Motor neuron (in vitro differentiated cells): ENCODE measurements around the gene PPP1R10. TPM values are rescaled to one million over a fixed set of nuclear protein-coding genes. Genes with fewer than 3 reads are reported as not detected.

ENCODE experiments used
- ATAC-seq, 8 experiments: fragments of 200-7000 bp; cut with Tn5 transposase; replicated peaks in 6 of 8; 2 replicates each; pipeline ENCODE4 v1.8.0; 2021; ENCODE audit warnings: mild to moderate bottlenecking in 8 of 8, moderate library complexity in 8 of 8
- H3K27ac ChIP-seq, 2 donors: fragments of 250-450 bp; sonication (Bioruptor Pico); 2 replicates each; pipeline ENCODE4 v1.9.0; 2021; ENCODE audit warnings: antibody characterized with exemption in 2 of 2, mild to moderate bottlenecking in 2 of 2, moderate library complexity in 1 of 2
- H3K4me1 ChIP-seq, 2 donors: fragments of 250-450 bp; sonication (Bioruptor Pico); replicated peaks in 1 of 2; 2 replicates each; pipeline ENCODE4 v1.6.1; 2021; ENCODE audit warnings: antibody characterized with exemption in 2 of 2, mild to moderate bottlenecking in 2 of 2, moderate library complexity in 1 of 2
- H3K4me3 ChIP-seq, 5 donors: fragments of 250-450 bp; sonication (Bioruptor Pico); 2 replicates each; pipeline ENCODE4 v1.9.0; 2021; ENCODE audit warnings: antibody characterized with exemption in 5 of 5, mild to moderate bottlenecking in 5 of 5, moderate library complexity in 4 of 5
- WGBS, 10 experiments: fragments of 450-650 bp; shearing (Covaris generic); methylation state at CpG; one replicate each; pipeline ENCODE4 v1.0.0; 2022; 5-methylcytosine and 5-hydroxymethylcytosine counted together
- in situ Hi-C, 9 experiments: fragments of 400-800 bp; cut with MboI; loops; one replicate each; pipeline ENCODE4 v1.15.0; 2021; ENCODE audit warnings: low sequenced_read_pairs in 9 of 9, low pct_unique_long_range_greater_than_20kb in 2 of 9; ENCODE audit not compliant: unreplicated experiment in 9 of 9
- total RNA-seq, 8 experiments: library from RNA; unstranded; fragments of 300-600 nt; gene quantifications; 2 replicates each; pipeline versions ENCODE4 v1.2.3 to v1.2.4, GENCODE V29; 2022

PPP1R10 gene
- total RNA-seq, 8 experiments from 2014 or later, result 21.2 to 126 (median 45.9) TPM

- Histone ChIP-seq H3K4me3 (peak overlapping the region; percentile 62 to 96 (median 65)), H3K27ac (peak overlapping the region in 1 of 2 donors; percentile 94), H3K4me1 (peaks cover 13 to 19% of the 10 kb centered on the region in 2 donors)
- no peak for ATAC-seq
- in situ Hi-C loops, result no loop called here
Observed at GRCh38 chr6:30572148-30572547, 44.9 kb downstream of the PPP1R10 start.

GRCh38 chr6:30571762-30572082, 45.3 kb downstream of the PPP1R10 start:
- in situ Hi-C loops, result no loop called here
- no peak for ATAC-seq
- Histone ChIP-seq H3K4me1 (peaks cover 13 to 19% of the 10 kb centered on the region in 2 donors), H3K4me3 (peak overlapping the region; percentile 62 to 96 (median 65)), H3K27ac (peak overlapping the region; percentile 89 to 94)
- WGBS, 10 experiments, result 0% methylated on average over 2 to 8 of the region's 8 CpGs; no CpG with 5 or more reads in 5 of the 10 experiments

GRCh38 chr6:30571075-30571761, 45.8 kb downstream of the PPP1R10 start, which contains the start of gene ABCF1:
ABCF1 (plus strand) TSS chr6:30571442; CDS start chr6:30571488, 46 bp downstream.
- Histone ChIP-seq H3K4me3 (peak within 1 kb of the TSS; percentile 62 to 96 (median 65)), H3K4me1 (peaks cover 13 to 19% of the 10 kb centered on the region in 2 donors), H3K27ac (peak within 1 kb of the TSS; percentile 89 to 94)
- peak; percentile 88 to 96 (median 94) for ATAC-seq
- WGBS, 10 experiments, result 0 to 7% (median 0%) methylated on average over 1 to 44 of the region's 59 CpGs; no CpG with 5 or more reads in 1 of the 10 experiments
- in situ Hi-C loops, result no loop called here

DNA sequence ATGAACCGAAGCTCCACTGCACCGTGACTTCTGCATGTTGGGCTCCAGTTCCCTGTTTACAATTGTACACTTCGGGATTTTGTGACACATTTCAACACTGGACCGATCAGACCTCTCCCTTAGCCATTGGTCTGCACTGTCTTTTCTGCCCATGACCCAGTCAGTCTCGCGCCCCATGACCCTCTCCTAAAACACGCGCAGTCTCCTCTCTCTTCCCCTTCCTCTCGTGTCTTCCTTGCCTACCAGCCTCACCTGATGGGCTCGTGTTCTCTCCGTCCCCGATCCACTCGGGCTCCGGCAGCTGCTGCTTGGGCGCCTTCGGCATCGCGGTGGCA, 46.3 kb downstream of the PPP1R10 start:
- Histone ChIP-seq H3K4me3 (peak overlapping the region; percentile 62 to 96 (median 65)), H3K27ac (peak overlapping the region in 1 of 2 donors; percentile 6), H3K4me1 (peaks cover 13 to 19% of the 10 kb centered on the region in 2 donors)
- peak; percentile 12 to 52 (median 26) for ATAC-seq
- in situ Hi-C loops, result no loop called here
- WGBS, 10 experiments, result 0 to 20% (median 6%) methylated on average over 1 to 18 of the region's 18 CpGs

DNA sequence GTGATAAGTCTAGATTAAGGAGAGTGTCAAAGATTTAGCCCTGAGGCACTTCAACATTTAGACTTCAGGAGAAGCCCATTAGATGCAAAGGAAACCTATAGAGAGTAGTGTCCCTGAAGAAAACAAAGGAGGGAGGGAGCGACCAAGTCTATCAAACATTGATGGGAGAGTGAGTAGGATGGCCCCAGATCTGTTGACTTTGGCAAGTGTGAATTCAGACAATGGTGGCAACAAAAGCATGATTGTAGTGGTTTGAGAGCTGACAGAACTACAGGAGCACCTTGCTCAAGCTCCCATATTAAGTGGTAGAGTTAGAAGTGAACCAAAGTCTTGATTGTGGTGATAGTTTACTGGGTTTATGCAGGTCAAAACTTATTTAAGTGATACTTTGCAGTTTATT, 46.8 kb downstream of the PPP1R10 start:
- H3K4me1 ChIP-seq, result peaks cover 13 to 19% of the 10 kb centered on the region in 2 donors
- in situ Hi-C loops, result no loop called here
- 0 to 80% (median 51%) methylated on average over 1 of the region's 1 CpG; no CpG with 5 or more reads in 2 of the 10 experiments for WGBS, 10 experiments
- H3K27ac ChIP-seq, result no peak overlapping the region
- peak overlapping the region; percentile 62 to 96 (median 65) for H3K4me3 ChIP-seq
- ATAC-seq, result no peak

- peaks cover 13 to 15% of the 10 kb centered on the region in 2 donors for H3K4me1 ChIP-seq
- 60 to 100% (median 68%) methylated on average over 1 to 3 of the region's 3 CpGs; no CpG with 5 or more reads in 3 of the 10 experiments for WGBS, 10 experiments
- H3K4me3 ChIP-seq, result no peak overlapping the region
- in situ Hi-C loops, result no loop called here
- H3K27ac ChIP-seq, result no peak overlapping the region
- ATAC-seq, result no peak
Observed at GRCh38 chr6:30568245-30568644, 48.8 kb downstream of the PPP1R10 start.

DNA sequence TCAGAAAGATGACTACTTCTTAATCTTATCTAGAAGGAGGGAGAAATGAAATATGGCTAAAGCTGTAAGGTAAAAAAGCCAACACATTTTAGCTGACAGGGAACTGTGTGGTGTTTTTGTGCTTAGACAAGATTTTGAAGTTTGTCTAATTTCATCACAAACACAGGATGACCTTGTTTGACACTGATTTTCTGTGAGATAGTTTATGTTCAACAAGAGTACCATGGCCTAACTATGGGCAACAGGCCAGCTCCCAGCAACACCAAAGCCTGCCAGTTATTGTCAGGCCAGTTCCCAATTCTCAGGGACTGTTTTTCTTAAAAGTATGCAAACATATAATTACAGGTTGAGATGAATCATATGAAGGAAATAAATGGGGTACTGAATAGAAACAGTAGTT, 51.3 kb downstream of the PPP1R10 start:
- H3K27ac ChIP-seq, result no peak overlapping the region
- in situ Hi-C loops, result no loop called here
- H3K4me3 ChIP-seq, result no peak overlapping the region
- peaks cover 3 to 4% of the 10 kb centered on the region in 2 donors for H3K4me1 ChIP-seq
- ATAC-seq, result no peak

GRCh38 chr6:30564114-30564513, 52.9 kb downstream of the PPP1R10 start:
- H3K4me3 ChIP-seq, result no peak overlapping the region
- ATAC-seq, result no peak
- H3K27ac ChIP-seq, result no peak overlapping the region
- WGBS, 10 experiments, result 100% methylated on average over 1 of the region's 1 CpG; no CpG with 5 or more reads in 2 of the 10 experiments
- H3K4me1 ChIP-seq, result no peaks in the 10 kb centered on the region
- in situ Hi-C loops, result no loop called here

- WGBS, 10 experiments, result 84 to 100% (median 93%) methylated on average over 1 to 11 of the region's 14 CpGs
- Histone ChIP-seq H3K27ac (no peak overlapping the region), H3K4me1 (peaks cover 3 to 7% of the 10 kb centered on the region in 2 donors), H3K4me3 (no peak overlapping the region)
- in situ Hi-C loops, result no loop called here
- ATAC-seq, result no peak
Observed at GRCh38 chr6:30562470-30563425, 54.3 kb downstream of the PPP1R10 start.

DNA sequence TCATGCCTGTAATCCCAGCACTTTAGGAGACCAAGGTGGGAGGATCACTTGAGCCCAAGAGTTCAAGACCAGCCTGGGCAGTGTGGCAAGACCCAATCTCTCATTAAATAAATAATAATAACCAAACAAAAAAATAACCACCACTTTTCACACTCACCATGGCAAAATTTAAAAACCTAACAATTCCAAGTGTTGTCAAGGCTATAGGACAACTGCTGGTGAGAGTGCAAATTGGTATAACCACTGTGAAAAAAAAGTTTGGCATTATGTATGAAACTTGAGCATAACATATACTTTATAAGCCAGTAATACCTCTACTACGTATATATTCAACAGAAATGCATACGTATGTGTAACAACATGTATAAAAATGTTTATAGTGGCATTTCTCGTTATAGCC, 56.1 kb downstream of the PPP1R10 start:
- Histone ChIP-seq H3K27ac (no peak overlapping the region), H3K4me3 (no peak overlapping the region), H3K4me1 (peaks cover 3 to 7% of the 10 kb centered on the region in 2 donors)
- in situ Hi-C loops, result no loop called here
- ATAC-seq, result no peak
- WGBS, 10 experiments, result 88 to 100% (median 100%) methylated on average over 1 to 3 of the region's 3 CpGs; no CpG with 5 or more reads in 1 of the 10 experiments

DNA sequence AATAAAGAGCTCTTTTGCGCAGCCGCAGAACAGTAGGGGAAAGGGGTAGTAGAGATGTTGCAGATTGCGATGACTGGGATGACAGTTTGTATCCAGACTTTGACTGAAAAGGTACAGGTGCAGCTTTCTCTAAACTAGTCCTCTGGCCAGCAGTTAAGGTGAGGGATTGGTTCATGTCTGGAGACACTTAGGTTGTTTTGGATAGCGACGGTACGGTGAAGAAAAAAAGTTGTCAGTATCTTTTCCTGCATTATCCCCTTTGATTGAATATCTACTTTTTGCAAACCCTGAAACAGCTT, 59.4 kb downstream of the PPP1R10 start:
- H3K27ac ChIP-seq, result peak overlapping the region; percentile 94 to 97
- WGBS, 10 experiments, result 0 to 38% (median 4%) methylated on average over 1 to 6 of the region's 6 CpGs; no CpG with 5 or more reads in 1 of the 10 experiments
- peak overlapping the region; percentile 79 to 98 (median 91) for H3K4me3 ChIP-seq
- H3K4me1 ChIP-seq, result peaks cover 9 to 13% of the 10 kb centered on the region in 2 donors
- ATAC-seq, result no peak
- in situ Hi-C loops, result no loop called here

- WGBS, 10 experiments, result 0 to 3% (median 0%) methylated on average over 2 to 19 of the region's 42 CpGs; no CpG with 5 or more reads in 4 of the 10 experiments
- in situ Hi-C loops, result no loop called here
- ATAC-seq, result peak; percentile 54 to 74 (median 64)
Observed at GRCh38 chr6:30556906-30557682, 59.9 kb downstream of the PPP1R10 start, which contains the start of gene PRR3. PRR3 (plus strand) TSS chr6:30557295; CDS start chr6:30557345, 50 bp downstream.

More at GRCh38 chr6:30556906-30557682, 59.9 kb downstream of the PPP1R10 start, which contains the start of gene PRR3:
- H3K4me3 ChIP-seq, result peak within 1 kb of the TSS; percentile 79 to 98 (median 91)
- peak within 1 kb of the TSS; percentile 94 to 97 for H3K27ac ChIP-seq
- peaks cover 9 to 13% of the 10 kb centered on the region in 2 donors for H3K4me1 ChIP-seq
